ENCODE measurements around the gene ABI1.

DNA sequence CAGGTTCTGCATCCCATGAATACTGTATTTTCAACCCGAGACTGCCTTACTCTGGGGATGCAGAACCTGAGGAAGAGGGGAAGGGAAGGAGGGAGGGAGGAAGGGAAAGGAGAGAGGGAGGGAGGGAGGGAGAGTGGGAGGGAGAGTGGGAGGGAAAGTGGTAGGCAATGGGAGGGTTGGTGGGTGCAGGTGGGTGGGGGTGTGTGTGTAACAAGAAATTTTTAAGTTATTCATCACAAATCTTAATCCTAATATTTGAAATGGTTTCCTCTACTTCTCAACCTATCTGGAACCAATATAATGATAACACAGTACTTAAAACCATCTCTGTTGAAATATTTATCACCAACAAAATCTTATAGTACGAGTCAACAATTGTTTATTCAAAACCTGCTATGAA, 95.2 kb downstream of the ABI1 start:
- TF ChIP-seq EZH2 (optimal IDR thresholded peaks at IDR 0.05; ENCODE audit: low read depth, low read length) (no peak), CTCF (IDR thresholded peaks at IDR 0.05; ENCODE audit: low read length) (no peak), EZH2phosphoT487 (IDR thresholded peaks at IDR 0.05; ENCODE audit: low read length) (no peak)
